Osteoblast (primary cell): ENCODE data around the gene SLC35F2. TPM values are rescaled to one million over a fixed set of nuclear protein-coding genes. Genes with fewer than 3 reads are reported as not detected.

Experiments
- DNase-seq: peaks from one replicate; pipeline ENCODE4 v3.0.0; 2011; ENCODE audit warnings: low spot score, mixed read lengths; ENCODE audit not compliant: insufficient read length; ENCODE audit errors: missing footprints
- H2AFZ ChIP-seq: 2 replicates; pipeline ENCODE4 v1.6.0; 2011; ENCODE audit warnings: mild to moderate bottlenecking, low read length
- H3K27ac ChIP-seq: 2 replicates; pipeline ENCODE4 v1.5.1; 2011; ENCODE audit warnings: mild to moderate bottlenecking, low read depth, low read length, moderate library complexity
- H3K27me3 ChIP-seq: 2 replicates; pipeline ENCODE4 v1.6.0; 2012; ENCODE audit warnings: mild to moderate bottlenecking, control low read depth, inconsistent platforms, low read length, moderate library complexity; ENCODE audit not compliant: insufficient read depth
- H3K36me3 ChIP-seq: 2 replicates; pipeline ENCODE4 v1.5.1; 2011; ENCODE audit warnings: mild to moderate bottlenecking, low read length, control low read depth, moderate library complexity; ENCODE audit not compliant: insufficient read depth
- H3K4me1 ChIP-seq: 2 replicates; pipeline ENCODE4 v1.5.1; 2011; ENCODE audit warnings: mild to moderate bottlenecking, low read length, control low read depth, moderate library complexity; ENCODE audit not compliant: insufficient read depth
- H3K4me2 ChIP-seq: 2 replicates; pipeline ENCODE4 v1.6.0; 2011; ENCODE audit warnings: mild to moderate bottlenecking, low read length; ENCODE audit not compliant: insufficient read depth
- H3K4me3 ChIP-seq: fragments of 200-600 bp; sonication (generic); 3 replicates; pipeline ENCODE4 v1.5.1; 2012; ENCODE audit warnings: mild to moderate bottlenecking, low read length, inconsistent platforms; ENCODE audit not compliant: insufficient read depth
- H3K79me2 ChIP-seq: 2 replicates; pipeline ENCODE4 v1.6.0; 2012; ENCODE audit warnings: mild to moderate bottlenecking, low read length, control low read depth, inconsistent platforms; ENCODE audit not compliant: insufficient read depth
- H3K9me3 ChIP-seq: 2 replicates; pipeline ENCODE4 v1.5.1; 2011; ENCODE audit warnings: low read depth, low read length, control low read depth
- H4K20me1 ChIP-seq: 2 replicates; pipeline ENCODE4 v1.6.0; 2012; ENCODE audit warnings: mild to moderate bottlenecking, low read length, control low read depth; ENCODE audit not compliant: insufficient read depth
- total RNA-seq: library from RNA; depleted of rRNA; stranded (reverse); fragments of >200 nt; gene quantifications from 2 replicates; pipeline ENCODE4 v1.2.3, GENCODE V29; 2012
- TF ChIP-seq, protein P1 (sequence below): IDR thresholded peaks from 2 replicates; pipeline ENCODE4 v1.5.1; 2011; ENCODE audit warnings: mild to moderate bottlenecking, low read depth, low read length, moderate library complexity; ENCODE audit errors: extremely low read depth

The SLC35F2 gene
- total RNA-seq, 1 donor: 5.4 TPM

DNA sequence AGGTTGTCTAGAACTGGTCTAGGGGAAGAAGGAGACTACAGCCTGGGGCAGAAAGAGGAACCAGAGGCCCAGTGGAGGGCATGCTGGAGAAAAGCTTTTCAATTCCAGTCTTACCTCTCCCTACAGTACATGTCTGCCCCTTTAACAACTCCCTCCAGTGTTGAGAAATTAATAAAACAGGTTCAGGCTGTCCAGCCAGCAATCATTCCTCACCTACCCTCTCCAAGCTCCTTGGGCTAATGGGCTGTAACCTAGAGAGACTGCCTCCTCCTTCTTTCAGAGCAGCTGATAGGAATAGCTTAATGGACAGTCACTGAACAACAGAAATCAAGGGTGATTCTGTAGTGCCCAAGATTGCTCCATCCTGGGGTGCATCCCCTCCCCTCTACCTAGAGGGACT is 8.8 kb downstream of the SLC35F2 start:
- Histone ChIP-seq H3K79me2 (peaks cover 2% of the 10 kb centered on the region), H3K4me3 (no peak overlapping the region), H3K27me3 (no peaks in the 10 kb centered on the region), H3K27ac (no peak overlapping the region), H2AFZ (no peak overlapping the region), H3K36me3 (no peaks in the 10 kb centered on the region), H4K20me1 (no peaks in the 10 kb centered on the region), H3K9me3 (no peaks in the 10 kb centered on the region), H3K4me1 (no peaks in the 10 kb centered on the region), H3K4me2 (no peak overlapping the region)
- TF ChIP-seq, protein P1, sequence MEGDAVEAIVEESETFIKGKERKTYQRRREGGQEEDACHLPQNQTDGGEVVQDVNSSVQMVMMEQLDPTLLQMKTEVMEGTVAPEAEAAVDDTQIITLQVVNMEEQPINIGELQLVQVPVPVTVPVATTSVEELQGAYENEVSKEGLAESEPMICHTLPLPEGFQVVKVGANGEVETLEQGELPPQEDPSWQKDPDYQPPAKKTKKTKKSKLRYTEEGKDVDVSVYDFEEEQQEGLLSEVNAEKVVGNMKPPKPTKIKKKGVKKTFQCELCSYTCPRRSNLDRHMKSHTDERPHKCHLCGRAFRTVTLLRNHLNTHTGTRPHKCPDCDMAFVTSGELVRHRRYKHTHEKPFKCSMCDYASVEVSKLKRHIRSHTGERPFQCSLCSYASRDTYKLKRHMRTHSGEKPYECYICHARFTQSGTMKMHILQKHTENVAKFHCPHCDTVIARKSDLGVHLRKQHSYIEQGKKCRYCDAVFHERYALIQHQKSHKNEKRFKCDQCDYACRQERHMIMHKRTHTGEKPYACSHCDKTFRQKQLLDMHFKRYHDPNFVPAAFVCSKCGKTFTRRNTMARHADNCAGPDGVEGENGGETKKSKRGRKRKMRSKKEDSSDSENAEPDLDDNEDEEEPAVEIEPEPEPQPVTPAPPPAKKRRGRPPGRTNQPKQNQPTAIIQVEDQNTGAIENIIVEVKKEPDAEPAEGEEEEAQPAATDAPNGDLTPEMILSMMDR: no peak
- DNase-seq: no peak

DNA sequence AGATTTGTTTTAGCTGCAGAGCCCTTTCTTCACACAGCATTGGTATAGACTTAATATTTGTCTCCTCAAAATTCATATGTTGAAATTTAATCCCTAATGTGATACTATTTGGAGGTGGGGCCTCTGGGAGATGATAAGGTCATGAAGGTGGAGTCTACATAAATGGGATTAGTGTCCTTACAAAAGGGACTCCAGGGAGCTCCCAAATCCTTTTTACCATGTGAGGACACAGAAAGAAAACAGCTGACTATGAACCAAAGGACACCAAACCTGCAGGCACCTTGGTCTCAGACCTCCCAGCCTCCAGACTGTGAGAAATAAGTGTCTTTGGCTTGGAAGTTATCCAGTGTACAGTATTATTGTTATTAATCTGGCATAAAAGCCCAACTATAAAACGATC is 10.2 kb downstream of the SLC35F2 start:
- Histone ChIP-seq H3K79me2 (peaks cover 2% of the 10 kb centered on the region), H3K4me3 (no peak overlapping the region), H3K27ac (no peak overlapping the region), H3K4me1 (no peaks in the 10 kb centered on the region), H2AFZ (no peak overlapping the region), H3K9me3 (no peaks in the 10 kb centered on the region), H3K4me2 (no peak overlapping the region), H3K36me3 (no peaks in the 10 kb centered on the region), H4K20me1 (no peaks in the 10 kb centered on the region), H3K27me3 (no peaks in the 10 kb centered on the region)
- no peak for DNase-seq
- TF ChIP-seq, protein P1: no peak

DNA sequence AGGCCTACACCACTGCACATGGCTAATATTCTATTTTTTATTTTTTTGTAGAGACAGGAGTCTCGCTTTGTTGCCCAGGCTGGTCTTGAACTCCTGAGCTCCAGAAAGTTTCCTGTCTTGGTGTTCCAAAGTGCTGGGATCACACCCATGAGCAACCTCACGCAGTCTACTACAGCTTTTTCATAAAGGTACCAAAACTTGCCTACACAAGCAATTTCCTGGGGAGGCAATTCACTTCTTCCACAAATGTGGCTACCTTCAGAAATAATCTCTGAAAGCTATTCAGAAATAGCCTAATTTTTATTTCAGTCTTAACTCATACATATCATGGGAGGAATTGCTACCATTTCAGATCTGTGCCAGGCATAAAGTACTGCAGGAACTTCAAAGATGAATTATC is 11.4 kb downstream of the SLC35F2 start:
- DNase-seq: no peak
- H3K27ac ChIP-seq: no peak overlapping the region
- no peaks in the 10 kb centered on the region for H3K36me3 ChIP-seq
- no peaks in the 10 kb centered on the region for H3K9me3 ChIP-seq
- H3K79me2 ChIP-seq: peaks cover 2% of the 10 kb centered on the region
- TF ChIP-seq, protein P1: no peak
- H3K4me3 ChIP-seq: no peak overlapping the region
- H3K27me3 ChIP-seq: no peaks in the 10 kb centered on the region
- no peaks in the 10 kb centered on the region for H4K20me1 ChIP-seq
- no peak overlapping the region for H2AFZ ChIP-seq
- H3K4me1 ChIP-seq: no peaks in the 10 kb centered on the region
- H3K4me2 ChIP-seq: no peak overlapping the region

GRCh38 chr11:107844041-107844440 is 14.5 kb downstream of the SLC35F2 start:
- Histone ChIP-seq H3K36me3 (no peaks in the 10 kb centered on the region), H3K4me1 (peaks cover 19% of the 10 kb centered on the region), H3K9me3 (no peaks in the 10 kb centered on the region), H2AFZ (no peak overlapping the region), H3K4me3 (no peak overlapping the region), H3K4me2 (no peak overlapping the region), H3K27me3 (no peaks in the 10 kb centered on the region), H4K20me1 (no peaks in the 10 kb centered on the region), H3K27ac (no peak overlapping the region), H3K79me2 (no peaks in the 10 kb centered on the region)
- no peak for DNase-seq
- TF ChIP-seq, protein P1: no peak
